ENCODE data around the gene GPR173.

Gene GPR173

GRCh38 chrX:53080628-53081580, 32.3 kb downstream of the GPR173 start:
- Histone ChIP-seq H3K36me3 (ENCODE audit: control insufficient read depth in 2 of 2, insufficient read depth in 2 of 2, low read length in 2 of 2) (peaks cover 10 to 21% of the 10 kb centered on the region in 2 donors), H3K27me3 (ENCODE audit: control insufficient read depth in 1 of 2, insufficient read depth in 2 of 2, low read length in 2 of 2) (peaks cover 0 to 21% of the 10 kb centered on the region in 2 donors), H3K9ac (ENCODE audit: low read length in 2 of 2) (peak overlapping the region; percentile 14 to 61), H3K4me1 (ENCODE audit: control insufficient read depth, insufficient read depth, low read length) (peaks cover 20% of the 10 kb centered on the region), H3K9me3 (ENCODE audit: control insufficient read depth in 2 of 2, low read length in 2 of 2) (no peaks in the 10 kb centered on the region), H3K27ac (ENCODE audit: low read length) (peak overlapping the region; percentile 73), H3K4me3 (ENCODE audit: low read length in 2 of 2) (peak overlapping the region in 1 of 2 donors; percentile 4)

GRCh38 chrX:53081925-53082772, 33.6 kb downstream of the GPR173 start, which contains the start of gene TSPYL2:
Gene TSPYL2 (plus strand): TSS chrX:53082367. CDS start chrX:53082499, 132 bp downstream.
- no peaks in the 10 kb centered on the region for H3K9me3 ChIP-seq (ENCODE audit: control insufficient read depth in 2 of 2, low read length in 2 of 2)
- H3K4me1 ChIP-seq (ENCODE audit: control insufficient read depth, insufficient read depth, low read length) = peaks cover 31% of the 10 kb centered on the region
- H3K36me3 ChIP-seq (ENCODE audit: control insufficient read depth in 2 of 2, insufficient read depth in 2 of 2, low read length in 2 of 2) = peaks cover 11 to 31% of the 10 kb centered on the region in 2 donors
- H3K9ac ChIP-seq (ENCODE audit: low read length in 2 of 2) = peak within 1 kb of the TSS; percentile 78 to 87
- H3K4me3 ChIP-seq (ENCODE audit: low read length in 2 of 2) = peak within 1 kb of the TSS; percentile 79 to 80
- H3K27me3 ChIP-seq (ENCODE audit: control insufficient read depth in 1 of 2, insufficient read depth in 2 of 2, low read length in 2 of 2) = peaks cover 0 to 19% of the 10 kb centered on the region in 2 donors
- peak within 1 kb of the TSS; percentile 90 for H3K27ac ChIP-seq (ENCODE audit: low read length)

- peaks cover 39% of the 10 kb centered on the region for H3K4me1 ChIP-seq (ENCODE audit: control insufficient read depth, insufficient read depth, low read length)
- peaks cover 0 to 18% of the 10 kb centered on the region in 2 donors for H3K27me3 ChIP-seq (ENCODE audit: control insufficient read depth in 1 of 2, insufficient read depth in 2 of 2, low read length in 2 of 2)
- peak overlapping the region; percentile 78 to 87 for H3K9ac ChIP-seq (ENCODE audit: low read length in 2 of 2)
- peaks cover 14 to 31% of the 10 kb centered on the region in 2 donors for H3K36me3 ChIP-seq (ENCODE audit: control insufficient read depth in 2 of 2, insufficient read depth in 2 of 2, low read length in 2 of 2)
- H3K9me3 ChIP-seq (ENCODE audit: control insufficient read depth in 2 of 2, low read length in 2 of 2) = no peaks in the 10 kb centered on the region
- peak overlapping the region; percentile 79 to 80 for H3K4me3 ChIP-seq (ENCODE audit: low read length in 2 of 2)
- H3K27ac ChIP-seq (ENCODE audit: low read length) = peak overlapping the region; percentile 90
Observed at GRCh38 chrX:53082773-53083616, 34.4 kb downstream of the GPR173 start.

GRCh38 chrX:53084043-53084570, 35.5 kb downstream of the GPR173 start:
- Histone ChIP-seq H3K27me3 (ENCODE audit: control insufficient read depth in 1 of 2, insufficient read depth in 2 of 2, low read length in 2 of 2) (peaks cover 0 to 20% of the 10 kb centered on the region in 2 donors), H3K9me3 (ENCODE audit: control insufficient read depth in 2 of 2, low read length in 2 of 2) (no peaks in the 10 kb centered on the region), H3K4me1 (ENCODE audit: control insufficient read depth, insufficient read depth, low read length) (peaks cover 42% of the 10 kb centered on the region), H3K4me3 (ENCODE audit: low read length in 2 of 2) (peak overlapping the region; percentile 79 to 80), H3K27ac (ENCODE audit: low read length) (peak overlapping the region; percentile 90), H3K9ac (ENCODE audit: low read length in 2 of 2) (peak overlapping the region; percentile 78 to 87), H3K36me3 (ENCODE audit: control insufficient read depth in 2 of 2, insufficient read depth in 2 of 2, low read length in 2 of 2) (peaks cover 14 to 31% of the 10 kb centered on the region in 2 donors)

GRCh38 chrX:53084863-53085262, 36.3 kb downstream of the GPR173 start:
- Histone ChIP-seq H3K4me3 (ENCODE audit: low read length in 2 of 2) (peak overlapping the region; percentile 79 to 80), H3K9ac (ENCODE audit: low read length in 2 of 2) (peak overlapping the region in 1 of 2 donors; percentile 78), H3K27ac (ENCODE audit: low read length) (peak overlapping the region; percentile 90)

GRCh38 chrX:53085661-53086229, 37.2 kb downstream of the GPR173 start:
- peak overlapping the region; percentile 90 for H3K27ac ChIP-seq (ENCODE audit: low read length)
- peak overlapping the region in 1 of 2 donors; percentile 47 for H3K4me3 ChIP-seq (ENCODE audit: low read length in 2 of 2)
- H3K9me3 ChIP-seq (ENCODE audit: control insufficient read depth in 2 of 2, low read length in 2 of 2) = no peaks in the 10 kb centered on the region
- H3K36me3 ChIP-seq (ENCODE audit: control insufficient read depth in 2 of 2, insufficient read depth in 2 of 2, low read length in 2 of 2) = peaks cover 14 to 31% of the 10 kb centered on the region in 2 donors
- H3K4me1 ChIP-seq (ENCODE audit: control insufficient read depth, insufficient read depth, low read length) = peaks cover 42% of the 10 kb centered on the region
- H3K27me3 ChIP-seq (ENCODE audit: control insufficient read depth in 1 of 2, insufficient read depth in 2 of 2, low read length in 2 of 2) = peaks cover 0 to 18% of the 10 kb centered on the region in 2 donors
- no peak overlapping the region for H3K9ac ChIP-seq (ENCODE audit: low read length in 2 of 2)

More at GRCh38 chrX:53084863-53085262, 36.3 kb downstream of the GPR173 start:
- H3K27me3 ChIP-seq (ENCODE audit: control insufficient read depth in 1 of 2, insufficient read depth in 2 of 2, low read length in 2 of 2) = peaks cover 0 to 19% of the 10 kb centered on the region in 2 donors
- no peaks in the 10 kb centered on the region for H3K9me3 ChIP-seq (ENCODE audit: control insufficient read depth in 2 of 2, low read length in 2 of 2)
- H3K36me3 ChIP-seq (ENCODE audit: control insufficient read depth in 2 of 2, insufficient read depth in 2 of 2, low read length in 2 of 2) = peaks cover 14 to 31% of the 10 kb centered on the region in 2 donors
- peaks cover 42% of the 10 kb centered on the region for H3K4me1 ChIP-seq (ENCODE audit: control insufficient read depth, insufficient read depth, low read length)

- Histone ChIP-seq H3K4me3 (ENCODE audit: low read length in 2 of 2) (peak overlapping the region in 1 of 2 donors; percentile 47), H3K27ac (ENCODE audit: low read length) (peak overlapping the region; percentile 90), H3K9ac (ENCODE audit: low read length in 2 of 2) (peak overlapping the region in 1 of 2 donors; percentile 51), H3K27me3 (ENCODE audit: control insufficient read depth in 1 of 2, insufficient read depth in 2 of 2, low read length in 2 of 2) (peaks cover 0 to 18% of the 10 kb centered on the region in 2 donors), H3K4me1 (ENCODE audit: control insufficient read depth, insufficient read depth, low read length) (peaks cover 42% of the 10 kb centered on the region), H3K36me3 (ENCODE audit: control insufficient read depth in 2 of 2, insufficient read depth in 2 of 2, low read length in 2 of 2) (peaks cover 14 to 31% of the 10 kb centered on the region in 2 donors), H3K9me3 (ENCODE audit: control insufficient read depth in 2 of 2, low read length in 2 of 2) (no peaks in the 10 kb centered on the region)
Observed at GRCh38 chrX:53086464-53086863, 37.9 kb downstream of the GPR173 start.

- peak overlapping the region; percentile 90 for H3K27ac ChIP-seq (ENCODE audit: low read length)
- H3K27me3 ChIP-seq (ENCODE audit: control insufficient read depth in 1 of 2, insufficient read depth in 2 of 2, low read length in 2 of 2) = peaks cover 0 to 18% of the 10 kb centered on the region in 2 donors
- peak overlapping the region; percentile 36 to 62 for H3K9ac ChIP-seq (ENCODE audit: low read length in 2 of 2)
- H3K4me3 ChIP-seq (ENCODE audit: low read length in 2 of 2) = peak overlapping the region in 1 of 2 donors; percentile 44
- peaks cover 42% of the 10 kb centered on the region for H3K4me1 ChIP-seq (ENCODE audit: control insufficient read depth, insufficient read depth, low read length)
- H3K9me3 ChIP-seq (ENCODE audit: control insufficient read depth in 2 of 2, low read length in 2 of 2) = no peaks in the 10 kb centered on the region
- peaks cover 14 to 31% of the 10 kb centered on the region in 2 donors for H3K36me3 ChIP-seq (ENCODE audit: control insufficient read depth in 2 of 2, insufficient read depth in 2 of 2, low read length in 2 of 2)
Observed at GRCh38 chrX:53087388-53087831, 38.8 kb downstream of the GPR173 start.

All from stomach smooth muscle (tissue), 2 donors.